Hepatocyte (in vitro differentiated cells): ENCODE measurements around the gene TAF1. TPM values are rescaled to one million over a fixed set of nuclear protein-coding genes. Genes with fewer than 3 reads are reported as not detected.

Experiments used
- DNase-seq: peaks from one replicate; pipeline ENCODE4 v3.0.0-alpha.2; 2016; ENCODE audit warnings: low spot score
- H2AFZ ChIP-seq: fragments of 200-600 bp; sonication (generic); 2 replicates; pipeline ENCODE4 v1.6.0; 2016; ENCODE audit warnings: antibody characterized with exemption, mild to moderate bottlenecking
- H3K27ac ChIP-seq: fragments of 200-600 bp; sonication (generic); 2 replicates; pipeline ENCODE4 v1.5.1; 2016; ENCODE audit warnings: mild to moderate bottlenecking
- H3K27me3 ChIP-seq: fragments of 200-600 bp; sonication (generic); 2 replicates; pipeline ENCODE4 v1.6.1; 2016
- H3K36me3 ChIP-seq: fragments of 200-600 bp; sonication (generic); replicated peaks from 2 replicates; pipeline ENCODE4 v1.5.1; 2016; ENCODE audit warnings: low read depth; ENCODE audit not compliant: insufficient read depth
- H3K4me1 ChIP-seq: fragments of 200-600 bp; sonication (generic); 2 replicates; pipeline ENCODE4 v1.5.1; 2016; ENCODE audit warnings: mild to moderate bottlenecking, moderate library complexity; ENCODE audit not compliant: insufficient read depth
- H3K4me2 ChIP-seq: fragments of 200-600 bp; sonication (generic); 2 replicates; pipeline ENCODE4 v1.6.0; 2016
- H3K4me3 ChIP-seq: fragments of 200-600 bp; sonication (generic); 2 replicates; pipeline ENCODE4 v1.5.1; 2016; ENCODE audit warnings: mild to moderate bottlenecking
- H3K79me2 ChIP-seq: fragments of 200-600 bp; sonication (generic); 2 replicates; pipeline ENCODE4 v1.6.0; 2017; ENCODE audit warnings: mild to moderate bottlenecking
- H3K9me2 ChIP-seq: fragments of 200-600 bp; sonication (generic); replicated peaks from 2 replicates; pipeline ENCODE4 v1.6.0; 2017; ENCODE audit warnings: mild to moderate bottlenecking; ENCODE audit not compliant: insufficient read depth
- H3K9me3 ChIP-seq: fragments of 200-600 bp; sonication (generic); 2 replicates; pipeline ENCODE4 v1.5.1; 2016; ENCODE audit warnings: low read depth, mild to moderate bottlenecking
- H4K20me1 ChIP-seq: fragments of 200-600 bp; sonication (generic); 2 replicates; pipeline ENCODE4 v1.6.0; 2016; ENCODE audit warnings: mild to moderate bottlenecking; ENCODE audit not compliant: insufficient read depth, poor library complexity, severe bottlenecking
- EZH2 ChIP-seq: fragments of 200-600 bp; sonication (generic); IDR thresholded peaks from 2 replicates; pipeline ENCODE4 v1.6.1; 2016; ENCODE audit warnings: antibody characterized with exemption, mild to moderate bottlenecking, borderline replicate concordance
- EZH2phosphoT487 ChIP-seq: fragments of 200-600 bp; sonication (generic); IDR thresholded peaks from one replicate; pipeline ENCODE4 v1.6.1; 2018; ENCODE audit warnings: antibody characterized with exemption, mild to moderate bottlenecking, low read depth, moderate library complexity; ENCODE audit not compliant: unreplicated experiment, severe bottlenecking
- WGBS: methylation state at CpG from one replicate; pipeline ENCODE4 v1.1.6; 2016; ENCODE audit warnings: low lambda C conversion rate; ENCODE audit errors: missing lambda C conversion rate; 5-methylcytosine and 5-hydroxymethylcytosine counted together
- polyA plus RNA-seq: library from polyadenylated mRNA; unstranded; fragments of >200 nt; fragmentation: Nextera tagmentation; extraction: Ambion mirVana; gene quantifications from 2 replicates; pipeline ENCODE4 v1.2.1, GENCODE V29; 2016
- total RNA-seq: library from RNA; depleted of rRNA; stranded (reverse); fragments of >200 nt; gene quantifications from 2 replicates; pipeline ENCODE4 v1.2.3, GENCODE V29; 2014
- TF ChIP-seq, protein P1 (sequence below): fragments of 200-600 bp; sonication (generic); IDR thresholded peaks from 2 replicates; pipeline ENCODE4 v1.5.1; 2016; ENCODE audit warnings: antibody characterized with exemption, mild to moderate bottlenecking; ENCODE audit not compliant: poor library complexity

TAF1 gene
- total and polyA plus RNA-seq, 2 experiments from 2014 or later: 1.9 to 19.2 TPM

- Histone ChIP-seq H3K4me3 (no peak overlapping the region), H3K79me2 (no peaks in the 10 kb centered on the region), H3K4me2 (no peak overlapping the region), H4K20me1 (no peaks in the 10 kb centered on the region), H3K9me2 (no peaks in the 10 kb centered on the region), H3K4me1 (no peaks in the 10 kb centered on the region), H3K9me3 (no peaks in the 10 kb centered on the region), H3K27ac (no peak overlapping the region), H3K27me3 (no peaks in the 10 kb centered on the region), H2AFZ (no peak overlapping the region), H3K36me3 (no peaks in the 10 kb centered on the region)
- 94% methylated on average over 4 of the region's 4 CpGs for WGBS
- TF ChIP-seq, protein P1, sequence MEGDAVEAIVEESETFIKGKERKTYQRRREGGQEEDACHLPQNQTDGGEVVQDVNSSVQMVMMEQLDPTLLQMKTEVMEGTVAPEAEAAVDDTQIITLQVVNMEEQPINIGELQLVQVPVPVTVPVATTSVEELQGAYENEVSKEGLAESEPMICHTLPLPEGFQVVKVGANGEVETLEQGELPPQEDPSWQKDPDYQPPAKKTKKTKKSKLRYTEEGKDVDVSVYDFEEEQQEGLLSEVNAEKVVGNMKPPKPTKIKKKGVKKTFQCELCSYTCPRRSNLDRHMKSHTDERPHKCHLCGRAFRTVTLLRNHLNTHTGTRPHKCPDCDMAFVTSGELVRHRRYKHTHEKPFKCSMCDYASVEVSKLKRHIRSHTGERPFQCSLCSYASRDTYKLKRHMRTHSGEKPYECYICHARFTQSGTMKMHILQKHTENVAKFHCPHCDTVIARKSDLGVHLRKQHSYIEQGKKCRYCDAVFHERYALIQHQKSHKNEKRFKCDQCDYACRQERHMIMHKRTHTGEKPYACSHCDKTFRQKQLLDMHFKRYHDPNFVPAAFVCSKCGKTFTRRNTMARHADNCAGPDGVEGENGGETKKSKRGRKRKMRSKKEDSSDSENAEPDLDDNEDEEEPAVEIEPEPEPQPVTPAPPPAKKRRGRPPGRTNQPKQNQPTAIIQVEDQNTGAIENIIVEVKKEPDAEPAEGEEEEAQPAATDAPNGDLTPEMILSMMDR: no peak
- TF ChIP-seq EZH2phosphoT487 (no peak), EZH2 (no peak)
- DNase-seq: no peak
These were observed 86.9 kb downstream of the TAF1 start for GRCh38 chrX:71453056-71453455.

GRCh38 chrX:71454222-71454621 lies 88.1 kb downstream of the TAF1 start:
- Histone ChIP-seq H3K27ac (no peak overlapping the region), H3K36me3 (no peaks in the 10 kb centered on the region)

GRCh38 chrX:71458866-71459265 lies 92.7 kb downstream of the TAF1 start:
- 90% methylated on average over 6 of the region's 6 CpGs for WGBS
- no peaks in the 10 kb centered on the region for H3K36me3 ChIP-seq
- DNase-seq: no peak

More at GRCh38 chrX:71454222-71454621, 88.1 kb downstream of the TAF1 start:
- H2AFZ ChIP-seq: no peak overlapping the region
- H3K4me1 ChIP-seq: no peaks in the 10 kb centered on the region
- no peaks in the 10 kb centered on the region for H3K27me3 ChIP-seq
- no peak for DNase-seq
- no peaks in the 10 kb centered on the region for H4K20me1 ChIP-seq
- TF ChIP-seq, protein P1: no peak
- TF ChIP-seq EZH2 (no peak), EZH2phosphoT487 (no peak)
- no peaks in the 10 kb centered on the region for H3K9me3 ChIP-seq
- H3K4me2 ChIP-seq: no peak overlapping the region
- no peaks in the 10 kb centered on the region for H3K9me2 ChIP-seq
- 73% methylated on average over 3 of the region's 3 CpGs for WGBS
- H3K4me3 ChIP-seq: no peak overlapping the region
- no peaks in the 10 kb centered on the region for H3K79me2 ChIP-seq

More at GRCh38 chrX:71458866-71459265, 92.7 kb downstream of the TAF1 start:
- H4K20me1 ChIP-seq: no peaks in the 10 kb centered on the region
- TF ChIP-seq EZH2: no peak
- TF ChIP-seq, protein P1: no peak
- no peak for TF ChIP-seq EZH2phosphoT487
- H3K4me3 ChIP-seq: no peak overlapping the region
- no peak overlapping the region for H3K27ac ChIP-seq
- H3K4me1 ChIP-seq: no peaks in the 10 kb centered on the region
- no peaks in the 10 kb centered on the region for H3K79me2 ChIP-seq
- no peaks in the 10 kb centered on the region for H3K9me3 ChIP-seq
- no peaks in the 10 kb centered on the region for H3K9me2 ChIP-seq
- no peaks in the 10 kb centered on the region for H3K27me3 ChIP-seq
- H3K4me2 ChIP-seq: no peak overlapping the region
- no peak overlapping the region for H2AFZ ChIP-seq
